ENCODE measurements around the gene TBC1D14. TPM values are rescaled to one million over a fixed set of nuclear protein-coding genes. Genes with fewer than 3 reads are reported as not detected.

TBC1D14 gene
- polyA plus RNA-seq, 1 of the 3 experiments (the other 2 are of a cell fraction): 39.5 TPM

GRCh38 chr4:7007142-7007907 is 97.7 kb downstream of the TBC1D14 start:
- Histone ChIP-seq H3K4me2 (no peak overlapping the region), H4K20me1 (ENCODE audit: insufficient read depth) (no peaks in the 10 kb centered on the region), H3K79me2 (ENCODE audit: insufficient read depth) (peaks cover 3% of the 10 kb centered on the region; the same call in 1 of the 2 replicates), H3K27me3 (ENCODE audit: insufficient read depth) (no peaks in the 10 kb centered on the region), H3K27ac (ENCODE audit: low read depth in 2 of 2, low read length in 1 of 2) (no peak overlapping the region), H3K4me3 (ENCODE audit: low read depth in 2 of 2, low read length in 1 of 2) (no peak overlapping the region), H3K36me3 (replicated peaks in 1 of 2; ENCODE audit: control insufficient read depth in 1 of 2, insufficient read depth in 2 of 2, low read length in 1 of 2) (peaks cover 32 to 51% of the 10 kb centered on the region in 2 experiments), H3K9me3 (no peaks in the 10 kb centered on the region), H2AFZ (ENCODE audit: low read depth) (no peak overlapping the region), H3K9ac (no peak overlapping the region), H3F3A (replicated peaks; ENCODE audit: insufficient read depth) (no peaks in the 10 kb centered on the region), H3K4me1 (ENCODE audit: control insufficient read depth in 1 of 2, insufficient read depth in 2 of 2, low read depth in 1 of 2, low read length in 1 of 2) (no peaks in the 10 kb centered on the region), H3K9me2 (no peaks in the 10 kb centered on the region)
- TF ChIP-seq SIN3A (IDR thresholded peaks at IDR 0.05; ENCODE audit: borderline replicate concordance, low read depth, low read length) (no peak), USF1 (IDR thresholded peaks at IDR 0.05; ENCODE audit: borderline replicate concordance, low read depth) (no peak), RCOR1 (IDR thresholded peaks at IDR 0.05; ENCODE audit: low read length) (no peak), NRF1 (IDR thresholded peaks at IDR 0.05; ENCODE audit: low read depth, low read length) (no peak), RAD21 (IDR thresholded peaks at IDR 0.05; ENCODE audit: low read length) (no peak), EP300 (IDR thresholded peaks at IDR 0.05; ENCODE audit: borderline replicate concordance in 1 of 2, low read depth in 1 of 2, low read length in 1 of 2) (no peak), EZH2phosphoT487 (IDR thresholded peaks at IDR 0.05; ENCODE audit: borderline replicate concordance, low read depth) (no peak), PBX3 (IDR thresholded peaks at IDR 0.05) (no peak), JUND (IDR thresholded peaks at IDR 0.05) (no peak), NFIC (IDR thresholded peaks at IDR 0.05; ENCODE audit: borderline replicate concordance) (no peak), REST (IDR thresholded peaks at IDR 0.05; ENCODE audit: low read depth, low read length) (no peak), MEF2A (IDR thresholded peaks at IDR 0.05; ENCODE audit: borderline replicate concordance, low read depth) (no peak), GABPA (IDR thresholded peaks at IDR 0.05; ENCODE audit: low read depth) (no peak), YY1 (IDR thresholded peaks at IDR 0.05; ENCODE audit: low read depth) (no peak)
- no peak for DNase-seq
- 95% methylated on average over 11 of the region's 12 CpGs for WGBS (ENCODE audit: low lambda C conversion rate)
- POLR2A ChIA-PET: no interaction called here
- CTCF ChIA-PET: interaction anchor here (0.9 to 1.9 kb wide), 5 partner anchors 9 to 287 kb away, joined by 3 to 7 read pairs (median 5); no protein-coding TSS in a partner anchor
